ENCODE measurements around the gene INPP5A.

DNA sequence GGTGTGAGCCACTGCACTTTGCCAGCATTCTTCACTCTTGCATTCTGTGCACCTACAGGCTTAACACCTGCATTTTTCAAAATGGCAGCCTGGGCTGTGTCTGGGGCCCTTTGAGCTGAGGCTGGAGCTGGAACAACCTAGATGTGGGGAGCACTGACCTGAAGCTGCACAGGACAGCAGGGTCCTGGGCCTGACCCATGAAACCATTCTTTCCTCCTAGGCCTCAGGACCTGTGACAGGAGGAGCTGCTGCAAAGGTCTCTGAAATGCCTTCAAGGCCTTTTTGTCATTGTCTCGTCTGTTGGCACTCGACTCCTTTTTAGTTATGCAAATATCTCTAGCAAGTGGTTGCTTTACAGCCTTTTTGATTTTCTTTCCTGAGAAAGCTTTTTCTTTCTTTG is 82.3 kb downstream of the INPP5A start:
- TF ChIP-seq, protein P1, sequence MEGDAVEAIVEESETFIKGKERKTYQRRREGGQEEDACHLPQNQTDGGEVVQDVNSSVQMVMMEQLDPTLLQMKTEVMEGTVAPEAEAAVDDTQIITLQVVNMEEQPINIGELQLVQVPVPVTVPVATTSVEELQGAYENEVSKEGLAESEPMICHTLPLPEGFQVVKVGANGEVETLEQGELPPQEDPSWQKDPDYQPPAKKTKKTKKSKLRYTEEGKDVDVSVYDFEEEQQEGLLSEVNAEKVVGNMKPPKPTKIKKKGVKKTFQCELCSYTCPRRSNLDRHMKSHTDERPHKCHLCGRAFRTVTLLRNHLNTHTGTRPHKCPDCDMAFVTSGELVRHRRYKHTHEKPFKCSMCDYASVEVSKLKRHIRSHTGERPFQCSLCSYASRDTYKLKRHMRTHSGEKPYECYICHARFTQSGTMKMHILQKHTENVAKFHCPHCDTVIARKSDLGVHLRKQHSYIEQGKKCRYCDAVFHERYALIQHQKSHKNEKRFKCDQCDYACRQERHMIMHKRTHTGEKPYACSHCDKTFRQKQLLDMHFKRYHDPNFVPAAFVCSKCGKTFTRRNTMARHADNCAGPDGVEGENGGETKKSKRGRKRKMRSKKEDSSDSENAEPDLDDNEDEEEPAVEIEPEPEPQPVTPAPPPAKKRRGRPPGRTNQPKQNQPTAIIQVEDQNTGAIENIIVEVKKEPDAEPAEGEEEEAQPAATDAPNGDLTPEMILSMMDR (IDR thresholded peaks at IDR 0.05) = no peak
- no peak for TF ChIP-seq POLR2A (IDR thresholded peaks at IDR 0.05)
